A549 treated with CORT108297 at 1 μM for 4 hours (cell line): ENCODE measurements around the gene CCDC170. TPM values are rescaled to one million over a fixed set of nuclear protein-coding genes. Genes with fewer than 3 reads are reported as not detected.

Source experiments
- total RNA-seq: library from RNA; stranded (reverse); fragments of 200-300 nt; extraction: Qiagen RNA extraction; gene quantifications from 5 replicates; pipeline ENCODE4 v1.2.3, GENCODE V29; 2022

CCDC170 gene
- total RNA-seq, result 0.06 to 0.18 TPM (median 0.12 TPM) in 4 of 5 replicates, not detected in the other

DNA sequence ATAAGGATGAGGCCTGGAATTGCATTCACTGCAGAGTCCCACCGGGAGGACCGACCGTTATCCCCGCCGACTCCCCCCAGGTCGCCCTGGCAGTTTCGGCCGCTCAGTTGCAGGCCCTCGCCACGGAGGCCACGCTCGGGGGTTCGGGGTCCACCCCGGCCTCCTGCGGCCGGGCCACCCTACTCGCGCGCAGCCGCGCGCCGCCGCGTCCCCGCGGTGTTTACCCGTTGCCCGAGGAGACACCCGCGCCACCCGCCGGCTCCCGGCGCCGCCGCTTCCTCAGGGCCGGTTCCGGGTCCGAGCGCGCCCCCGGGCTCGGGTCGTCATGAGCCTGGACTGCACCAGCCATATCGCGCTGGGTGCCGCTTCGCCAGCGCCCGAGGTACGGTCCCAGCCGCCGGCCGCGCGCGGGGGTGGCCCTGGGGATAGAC lies at the start of gene CCDC170:
Gene CCDC170, plus strand, starts transcription at position 214 of the 431 bp plus-strand sequence. Its CDS starts 112 bp downstream, at position 326.

DNA sequence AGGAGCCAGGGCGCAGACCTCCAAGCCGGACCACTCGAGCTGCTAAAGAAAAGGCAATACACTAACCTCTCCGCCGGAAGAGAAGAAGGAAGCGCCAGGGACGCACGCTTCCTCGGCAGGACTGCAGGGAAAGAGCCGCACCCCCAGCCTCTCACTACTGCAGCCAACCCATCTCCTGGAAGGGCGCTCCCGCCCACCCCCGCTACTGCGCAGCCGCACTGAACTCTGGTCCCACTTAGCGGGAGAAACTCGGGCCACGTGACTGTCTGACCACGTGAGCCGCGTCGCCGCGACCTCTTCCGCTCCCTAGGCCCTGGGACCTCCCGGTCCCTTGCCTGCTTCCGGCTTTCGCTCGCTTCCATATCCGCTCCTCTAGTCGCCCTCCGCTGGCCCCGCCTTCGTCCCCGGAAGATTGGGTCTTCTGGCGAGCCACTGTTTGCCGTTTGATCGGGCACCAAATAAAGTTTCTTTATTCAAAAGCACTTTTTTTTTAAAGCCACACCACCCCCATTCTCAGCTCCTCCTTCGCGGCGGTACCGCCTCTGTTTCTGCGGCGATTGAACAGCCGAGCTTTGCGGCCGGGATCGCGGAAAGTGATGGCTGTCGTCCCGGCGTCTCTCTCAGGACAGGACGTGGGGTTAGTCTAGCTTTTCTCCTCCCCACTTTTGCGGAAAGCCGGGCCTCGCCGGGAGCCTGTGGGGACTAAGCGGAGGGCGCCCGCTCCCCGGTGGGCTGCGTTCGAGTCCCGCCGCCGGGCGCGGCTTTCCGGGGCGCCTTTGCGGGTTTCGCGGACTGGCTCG lies 41.7 kb upstream of the CCDC170 start, which contains the start of gene RMND1:
Gene RMND1, minus strand, starts transcription at position 177 of the 800 bp plus-strand sequence. CDS start 6,315 bp downstream, outside the sequence.

Other genes with a start within 250 kb of the CCDC170 start
- 15.0 to 17.3 TPM (median 16.5 TPM) in 5 replicates for gene ZBTB2, start 102.5 kb upstream of the CCDC170 start, total RNA-seq
- 12.2 to 13.8 TPM (median 12.3 TPM) in 5 replicates for gene RMND1, start 41.9 kb upstream of the CCDC170 start, total RNA-seq